H1 (cell line): ENCODE data around the gene CNR2. TPM values are rescaled to one million over a fixed set of nuclear protein-coding genes. Genes with fewer than 3 reads are reported as not detected.

Experiments
- CTCF ChIA-PET: fragments of 300-600 bp; sonication (Branson Sonifier 250); formaldehyde crosslinking; loops from one replicate; lab custom pipeline; 2021; ENCODE audit not compliant: partially characterized antibody; lab: Charles Lee
- POLR2A ChIA-PET: fragments of 300-600 bp; sonication (Branson Sonifier 250); formaldehyde crosslinking; loops from one replicate; lab custom pipeline; 2021; ENCODE audit warnings: inconsistent platforms; ENCODE audit not compliant: partially characterized antibody; lab: Charles Lee
- DNase-seq, 2 experiments: peaks; one replicate each; pipeline versions ENCODE4 v3.0.0 to v3.0.0-alpha.2; 2010 to 2022; ENCODE audit warnings: low spot score in 2 of 2, low read depth in 1 of 2, mixed read lengths in 1 of 2
- FAIRE-seq: peaks from 2 replicates; lab custom pipeline; 2011; peaks lifted over from hg19 to GRCh38; lab: Jason Lieb, UNC
- H2AFZ ChIP-seq: 2 replicates; pipeline ENCODE4 v1.8.1; 2012; ENCODE audit warnings: low read length, inconsistent platforms
- H2AK5ac ChIP-seq: 2 replicates; pipeline ENCODE4 v1.6.1; 2013; ENCODE audit warnings: low read depth, low read length
- H2BK120ac ChIP-seq: replicated peaks from 2 replicates; pipeline ENCODE3; 2013; ENCODE audit warnings: low read depth, low read length, inconsistent platforms
- H2BK12ac ChIP-seq: 2 replicates; pipeline ENCODE4 v1.6.1; 2013; ENCODE audit warnings: low read depth, low read length
- H2BK15ac ChIP-seq: 2 replicates; pipeline ENCODE4 v1.6.1; 2013; ENCODE audit warnings: low read length
- H2BK20ac ChIP-seq: 2 replicates; pipeline ENCODE4 v1.6.1; 2013; ENCODE audit warnings: low read length
- H2BK5ac ChIP-seq: 2 replicates; pipeline ENCODE4 v1.6.1; 2013; ENCODE audit warnings: low read depth, low read length
- H3K14ac ChIP-seq: 2 replicates; pipeline ENCODE4 v1.6.1; 2013; ENCODE audit warnings: inconsistent platforms; ENCODE audit not compliant: insufficient read length
- H3K18ac ChIP-seq: 2 replicates; pipeline ENCODE4 v1.6.1; 2013; ENCODE audit warnings: low read length; ENCODE audit errors: extremely low read depth
- H3K23ac ChIP-seq: 2 replicates; pipeline ENCODE4 v1.6.1; 2013; ENCODE audit warnings: inconsistent platforms; ENCODE audit not compliant: insufficient read length
- H3K23me2 ChIP-seq: 2 replicates; pipeline ENCODE4 v1.6.1; 2013; ENCODE audit warnings: low read depth, low read length
- H3K27ac ChIP-seq: 2 replicates; pipeline ENCODE4 v1.6.1; 2011; ENCODE audit warnings: low read depth, low read length, inconsistent platforms
- H3K27me3 ChIP-seq, 4 experiments: replicated peaks in 1 of 4; 1 replicate in 1 of 4; 2 replicates in 3 of 4; pipeline versions ENCODE4 v1.6.1 to v1.8.1; 2011 to 2013; ENCODE audit warnings: low read length in 3 of 4, mild to moderate bottlenecking in 3 of 4, inconsistent platforms in 2 of 4, mixed read lengths in 2 of 4, moderate library complexity in 1 of 4; ENCODE audit not compliant: control insufficient read depth in 3 of 4, insufficient read depth in 3 of 4; ENCODE audit errors: extremely low read depth in 1 of 4
- H3K36me3 ChIP-seq, 4 experiments: 2 replicates each; pipeline versions ENCODE4 v1.6.1 to v1.8.1; 2011 to 2013; ENCODE audit warnings: mild to moderate bottlenecking in 4 of 4, low read length in 3 of 4, moderate library complexity in 2 of 4, control low read depth in 1 of 4, inconsistent platforms in 1 of 4; ENCODE audit not compliant: insufficient read depth in 4 of 4, control insufficient read depth in 2 of 4
- H3K4ac ChIP-seq: replicated peaks from 2 replicates; pipeline ENCODE3; 2013; ENCODE audit warnings: low read length, low read depth, mixed read lengths, inconsistent platforms; ENCODE audit not compliant: insufficient read length
- H3K4me1 ChIP-seq, 4 experiments: replicated peaks in 1 of 4; 1 replicate in 1 of 4; 2 replicates in 3 of 4; pipeline versions ENCODE4 v1.6.1 to v1.8.1; 2011 to 2013; ENCODE audit warnings: low read length in 3 of 4, inconsistent platforms in 2 of 4, mixed read lengths in 1 of 4; ENCODE audit not compliant: insufficient read depth in 4 of 4, control insufficient read depth in 3 of 4
- H3K4me2 ChIP-seq, 2 experiments: 2 replicates each; pipeline versions ENCODE4 v1.6.1 to v1.8.1; 2011 to 2013; ENCODE audit warnings: low read depth in 2 of 2, low read length in 2 of 2, control low read depth in 1 of 2, inconsistent platforms in 1 of 2, mild to moderate bottlenecking in 1 of 2; ENCODE audit not compliant: insufficient read depth in 1 of 2
- H3K4me3 ChIP-seq, 4 experiments: fragments of 200-600, 300-600 bp in 1 of 4; sonication (generic), shearing (Covaris generic), sonication (Bioruptor Twin) in 1 of 4; 2 replicates each; pipeline versions ENCODE4 v1.5.1 to v1.8.1; 2011 to 2016; ENCODE audit warnings: low read length in 4 of 4, low read depth in 3 of 4, control low read depth in 2 of 4, inconsistent platforms in 2 of 4, mild to moderate bottlenecking in 2 of 4, mixed read lengths in 1 of 4, moderate library complexity in 1 of 4; ENCODE audit not compliant: insufficient read depth in 2 of 4; ENCODE audit errors: extremely low read depth in 1 of 4
- H3K56ac ChIP-seq: replicated peaks from 2 replicates; pipeline ENCODE3; 2013; ENCODE audit warnings: low read depth, mild to moderate bottlenecking, mixed read lengths, low read length, inconsistent platforms; ENCODE audit not compliant: insufficient read length
- H3K79me1 ChIP-seq: 2 replicates; pipeline ENCODE4 v1.6.1; 2013; ENCODE audit warnings: low read depth, low read length, control low read depth
- H3K79me2 ChIP-seq, 2 experiments: 2 replicates each; pipeline versions ENCODE4 v1.6.1 to v1.8.1; 2012 to 2013; ENCODE audit warnings: low read length in 2 of 2, mild to moderate bottlenecking in 2 of 2, inconsistent platforms in 1 of 2; ENCODE audit not compliant: insufficient read depth in 2 of 2, control insufficient read depth in 1 of 2
- H3K9ac ChIP-seq, 4 experiments: replicated peaks in 1 of 4; 1 replicate in 1 of 4; 2 replicates in 3 of 4; pipeline versions ENCODE4 v1.6.1 to v1.8.1; 2011 to 2013; ENCODE audit warnings: low read depth in 3 of 4, low read length in 3 of 4, control low read depth in 2 of 4, mild to moderate bottlenecking in 2 of 4, moderate library complexity in 2 of 4, inconsistent platforms in 1 of 4; ENCODE audit errors: extremely low read depth in 1 of 4
- H3K9me3 ChIP-seq, 2 experiments: 2 replicates each; pipeline versions ENCODE4 v1.6.1 to v1.8.1; 2012 to 2013; ENCODE audit warnings: mild to moderate bottlenecking in 2 of 2, moderate library complexity in 2 of 2, control low read depth in 1 of 2, inconsistent platforms in 1 of 2, low read depth in 1 of 2, low read length in 1 of 2, mixed read lengths in 1 of 2; ENCODE audit not compliant: insufficient read depth in 2 of 2
- H4K20me1 ChIP-seq, 2 experiments: replicated peaks in 1 of 2; 2 replicates each; pipeline versions ENCODE3 to v1.8.1; 2011 to 2013; ENCODE audit warnings: inconsistent platforms in 2 of 2, low read length in 2 of 2, mild to moderate bottlenecking in 1 of 2; ENCODE audit not compliant: insufficient read depth in 2 of 2, control insufficient read depth in 1 of 2
- H4K5ac ChIP-seq: 2 replicates; pipeline ENCODE4 v1.6.1; 2013; ENCODE audit warnings: low read length, low read depth, mixed read lengths, inconsistent platforms; ENCODE audit not compliant: insufficient read length
- H4K8ac ChIP-seq: 2 replicates; pipeline ENCODE4 v1.8.0; 2013; ENCODE audit warnings: mild to moderate bottlenecking, moderate library complexity, low read length, inconsistent platforms; ENCODE audit not compliant: insufficient read depth; ENCODE audit errors: extremely low read depth
- H4K91ac ChIP-seq: replicated peaks from 2 replicates; pipeline ENCODE3; 2013; ENCODE audit warnings: low read length, mixed read lengths, inconsistent platforms; ENCODE audit not compliant: insufficient read length
- CEBPB ChIP-seq: IDR thresholded peaks from 2 replicates; pipeline ENCODE4 v1.6.1; 2012; ENCODE audit warnings: low read depth, low read length
- CHD1 ChIP-seq: IDR thresholded peaks from 2 replicates; pipeline ENCODE4 v1.6.1; 2012; ENCODE audit warnings: low read depth, low read length, improper control_type of control experiment
- JUN ChIP-seq: IDR thresholded peaks from 2 replicates; pipeline ENCODE4 v1.6.1; 2011; ENCODE audit warnings: low read depth, mild to moderate bottlenecking, improper control_type of control experiment, low read length
- KDM1A ChIP-seq: fragments of 200-600, 300-600 bp; sonication (generic); IDR thresholded peaks from 2 replicates; pipeline ENCODE4 v1.7.1; 2016; ENCODE audit warnings: mild to moderate bottlenecking, low read length, borderline replicate concordance
- MAFK ChIP-seq: IDR thresholded peaks from 2 replicates; pipeline ENCODE4 v1.6.1; 2012; ENCODE audit warnings: low read depth, mild to moderate bottlenecking, improper control_type of control experiment, low read length
- POU5F1 ChIP-seq: IDR thresholded peaks from 2 replicates; pipeline ENCODE4 v1.6.1; 2011; ENCODE audit warnings: low read depth, mild to moderate bottlenecking, low read length, moderate library complexity
- RAD21 ChIP-seq, 2 experiments: IDR thresholded peaks in 1 of 2; conservative IDR thresholded peaks in 1 of 2; 2 replicates each; pipeline ENCODE4 v1.6.1; 2011; ENCODE audit warnings: low read depth in 2 of 2, low read length in 2 of 2, improper control_type of control experiment in 1 of 2, inconsistent platforms in 1 of 2, mild to moderate bottlenecking in 1 of 2, moderate library complexity in 1 of 2
- RFX5 ChIP-seq: IDR thresholded peaks from 2 replicates; pipeline ENCODE4 v1.6.1; 2011; ENCODE audit warnings: low read depth, low read length, improper control_type of control experiment, borderline replicate concordance
- SIRT6 ChIP-seq: IDR thresholded peaks from one replicate; pipeline ENCODE4 v1.7.1; 2012; ENCODE audit warnings: low read length, inconsistent platforms
- SIX5 ChIP-seq: IDR thresholded peaks from 2 replicates; pipeline ENCODE4 v1.6.1; 2011; ENCODE audit warnings: mild to moderate bottlenecking, low read depth, low read length
- TAF7 ChIP-seq: optimal IDR thresholded peaks from 2 replicates; pipeline ENCODE3; 2011; ENCODE audit warnings: low read depth, mild to moderate bottlenecking, inconsistent platforms, low read length, moderate library complexity, borderline replicate concordance
- ZNF274 ChIP-seq: IDR thresholded peaks from 2 replicates; pipeline ENCODE4 v1.7.0; 2012; ENCODE audit warnings: low read length, borderline replicate concordance; ENCODE audit errors: extremely low read depth
- WGBS, 2 experiments: shearing (Covaris generic) in 1 of 2; methylation state at CpG; one replicate each; pipeline versions ENCODE4 v1.1.6 to v1.1.7; 2013 to 2015; ENCODE audit warnings: low lambda C conversion rate in 2 of 2, mixed read lengths in 2 of 2, inconsistent platforms in 1 of 2, low coverage in 1 of 2, missing lambda C conversion rate in 1 of 2; ENCODE audit not compliant: insufficient replicate concordance in 2 of 2, insufficient coverage in 1 of 2, insufficient read length in 1 of 2; ENCODE audit errors: extremely low coverage in 1 of 2, missing lambda C conversion rate in 1 of 2; 5-methylcytosine and 5-hydroxymethylcytosine counted together
- polyA plus RNA-seq, 7 experiments: library from polyadenylated mRNA; depleted of rRNA in 3 of 7; stranded (reverse) in 5 of 7; unstranded in 2 of 7; fragments of >200 nt in 5 of 7; fragments of 200-250 nt in 2 of 7; gene quantifications; 1 replicate in 5 of 7; 2 replicates in 1 of 7; 4 replicates in 1 of 7; pipeline versions ENCODE4 v1.2.1 to v1.2.3, GENCODE V29; 2011 to 2013; ENCODE audit warnings: missing spikeins in 2 of 7, mixed read lengths in 2 of 7
- total RNA-seq: library from RNA; stranded (reverse); fragmentation: NEBNext Ultra II Directional; extraction: Animal tissue kit (Norgen Biotek cat#: 25700); gene quantifications from 2 replicates; pipeline ENCODE4 v1.2.1, GENCODE V29; 2021
- TF ChIP-seq, protein P1 (sequence below): IDR thresholded peaks from 2 replicates; pipeline ENCODE4 v1.6.1; 2012; ENCODE audit warnings: low read length, inconsistent platforms

Gene CNR2
- total and polyA plus RNA-seq, 2 of the 8 experiments (the other 6 are each of a cell fraction or from before 2014, with no cell fraction given): not detected

DNA sequence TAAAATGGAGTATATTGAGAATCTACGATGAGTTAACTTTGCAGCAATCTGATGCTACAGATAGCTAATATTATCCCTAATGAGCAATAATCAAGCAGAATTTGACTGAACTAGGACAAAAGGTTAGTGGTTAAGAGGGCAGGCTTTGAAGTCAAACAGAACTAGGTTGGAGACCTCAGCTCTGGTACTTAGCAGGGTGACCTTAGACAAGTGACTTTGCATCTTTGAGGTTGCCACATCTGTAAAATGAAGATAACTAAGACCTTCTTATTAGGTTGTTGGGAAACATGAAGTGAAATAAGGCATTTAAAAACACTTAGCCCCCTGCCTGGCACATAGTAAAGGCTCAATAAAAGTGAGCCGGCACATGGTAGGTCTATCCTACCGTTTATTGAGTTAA lies 40.7 kb downstream of the CNR2 start:
- H2AFZ ChIP-seq: no peak overlapping the region
- no peak overlapping the region for H3K14ac ChIP-seq
- H3K9me3 ChIP-seq: no peaks in the 10 kb centered on the region; a peak in 1 of 4 replicates
- H2BK120ac ChIP-seq: no peak overlapping the region
- no peak for DNase-seq
- H3K4me3 ChIP-seq: no peak overlapping the region
- H3K23ac ChIP-seq: no peak overlapping the region
- no peak overlapping the region for H2BK15ac ChIP-seq
- H4K20me1 ChIP-seq: no peaks in the 10 kb centered on the region
- CTCF ChIA-PET: interaction anchor here (4.5 kb wide), 1 partner anchor 63 kb away, joined by 40 read pairs; no protein-coding TSS in a partner anchor
- H2BK20ac ChIP-seq: no peak overlapping the region
- 97% methylated on average over 3 of the region's 3 CpGs; no CpG with 5 or more reads in 1 of the 2 experiments for WGBS, 2 experiments
- POLR2A ChIA-PET: no interaction called here
- no peak overlapping the region for H3K27ac ChIP-seq
- H3K23me2 ChIP-seq: peaks cover 6% of the 10 kb centered on the region
- H3K79me2 ChIP-seq: no peaks in the 10 kb centered on the region
- no peak overlapping the region for H4K91ac ChIP-seq
- no peak overlapping the region for H2BK5ac ChIP-seq
- H4K5ac ChIP-seq: no peak overlapping the region
- no peaks in the 10 kb centered on the region for H3K36me3 ChIP-seq
- no peak overlapping the region for H3K4me2 ChIP-seq
- H2BK12ac ChIP-seq: no peak overlapping the region
- H4K8ac ChIP-seq: no peak overlapping the region
- H3K18ac ChIP-seq: no peak overlapping the region
- H3K79me1 ChIP-seq: no peaks in the 10 kb centered on the region
- H3K56ac ChIP-seq: no peak overlapping the region
- no peak overlapping the region for H3K9ac ChIP-seq
- H3K27me3 ChIP-seq: peaks cover under 1 to 15% (median 9%) of the 10 kb centered on the region in 4 experiments
- FAIRE-seq: no peak
- H3K4ac ChIP-seq: no peak overlapping the region
- H3K4me1 ChIP-seq: no peaks in the 10 kb centered on the region; a peak in 1 of 7 replicates
- no peak overlapping the region for H2AK5ac ChIP-seq
- TF ChIP-seq JUN (no peak), SIRT6 (no peak), POU5F1 (no peak), SIX5 (no peak), KDM1A (no peak), RFX5 (no peak), RAD21 (IDR thresholded peaks at IDR 0.05 in 1 of 2, conservative IDR thresholded peaks at IDR 0.05 in 1 of 2; ENCODE audit: low read depth in 2 of 2, low read length in 2 of 2) (no peak), TAF7 (no peak), CEBPB (no peak), MAFK (no peak), CHD1 (no peak), ZNF274 (no peak)
- TF ChIP-seq, protein P1, sequence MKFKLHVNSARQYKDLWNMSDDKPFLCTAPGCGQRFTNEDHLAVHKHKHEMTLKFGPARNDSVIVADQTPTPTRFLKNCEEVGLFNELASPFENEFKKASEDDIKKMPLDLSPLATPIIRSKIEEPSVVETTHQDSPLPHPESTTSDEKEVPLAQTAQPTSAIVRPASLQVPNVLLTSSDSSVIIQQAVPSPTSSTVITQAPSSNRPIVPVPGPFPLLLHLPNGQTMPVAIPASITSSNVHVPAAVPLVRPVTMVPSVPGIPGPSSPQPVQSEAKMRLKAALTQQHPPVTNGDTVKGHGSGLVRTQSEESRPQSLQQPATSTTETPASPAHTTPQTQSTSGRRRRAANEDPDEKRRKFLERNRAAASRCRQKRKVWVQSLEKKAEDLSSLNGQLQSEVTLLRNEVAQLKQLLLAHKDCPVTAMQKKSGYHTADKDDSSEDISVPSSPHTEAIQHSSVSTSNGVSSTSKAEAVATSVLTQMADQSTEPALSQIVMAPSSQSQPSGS: no peak
